NCI-H345 (cell line): ENCODE data around the gene KANSL1L.
"Not testable (repeated sequence)": the region's sequence is repeated elsewhere in the genome, so short reads cannot be mapped to it uniquely, and the experiment has no call there.

Experiments used
- DNase-seq: peaks from one replicate; lab custom pipeline; 2025; lab: John Stamatoyannopoulos, UW

The KANSL1L gene

GRCh38 chr2:210171309-210172218 is at the start of gene KANSL1L:
TSS of gene KANSL1L (minus strand) at chr2:210171409. CDS start at chr2:210154582, 16,827 bp downstream.
- DNase-seq, result peak; percentile 98

GRCh38 chr2:210215120-210215519 is 43.9 kb upstream of the KANSL1L start:
- no peak for DNase-seq

DNA sequence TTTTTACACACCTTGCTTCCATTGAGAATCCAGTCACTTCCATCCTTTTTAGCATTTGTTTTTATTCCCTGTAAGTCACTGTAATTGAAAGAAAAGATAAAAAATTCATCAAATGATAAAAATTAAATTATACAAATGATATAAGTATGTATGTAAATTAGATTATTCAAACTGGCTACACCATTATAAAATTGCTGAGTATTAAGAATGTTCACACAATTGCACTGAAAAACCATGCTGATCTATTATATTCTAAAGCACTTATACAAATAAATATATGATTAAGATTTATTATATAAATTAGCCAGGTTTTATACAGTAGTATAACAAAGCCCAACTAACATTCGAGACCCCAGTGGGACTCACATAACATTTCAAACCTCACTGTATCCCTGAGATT is 39.0 kb upstream of the KANSL1L start:
- no peak for DNase-seq

- DNase-seq, result no peak
Measured at GRCh38 chr2:210207929-210208328, 36.7 kb upstream of the KANSL1L start.

DNA sequence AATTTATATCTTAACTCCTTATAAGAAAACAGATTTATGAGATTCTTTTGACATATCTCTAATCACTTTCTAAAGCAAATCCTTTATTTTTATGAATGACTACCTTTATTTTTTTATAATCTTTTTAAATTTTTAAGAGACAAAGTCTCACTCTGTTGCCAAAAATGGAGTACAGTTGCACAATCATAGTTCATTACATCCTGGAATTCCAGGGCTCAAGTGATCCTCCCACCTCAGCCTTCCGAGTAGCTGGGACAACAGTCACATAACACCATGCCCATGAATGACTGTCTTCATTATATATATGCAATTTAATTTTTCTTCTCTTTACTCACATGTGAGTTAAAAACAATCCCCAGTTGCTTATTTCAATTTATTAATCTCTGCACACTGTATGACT is 32.3 kb upstream of the KANSL1L start:
- DNase-seq, result no peak

- DNase-seq, result no peak
Measured at GRCh38 chr2:210203147-210203546, 31.9 kb upstream of the KANSL1L start.

DNA sequence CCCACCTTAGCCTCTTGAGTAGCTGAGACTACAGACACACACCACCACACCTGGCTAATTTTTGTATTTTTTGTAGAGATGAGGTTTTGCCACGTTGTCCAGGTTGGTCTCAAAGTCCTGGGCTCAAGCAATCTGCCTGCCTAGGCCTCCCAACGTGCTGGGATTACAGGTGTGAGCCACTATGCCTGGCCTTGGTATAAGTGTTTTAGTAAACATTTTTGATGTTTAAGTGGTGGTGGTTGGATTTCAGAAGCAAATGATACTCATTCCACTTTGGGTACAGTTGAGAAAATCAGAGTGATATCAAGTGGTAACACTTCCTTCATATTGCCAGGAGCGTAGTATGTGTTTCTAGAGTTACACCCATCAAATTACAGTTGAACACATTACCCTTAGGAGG is 28.6 kb upstream of the KANSL1L start:
- no peak for DNase-seq

DNA sequence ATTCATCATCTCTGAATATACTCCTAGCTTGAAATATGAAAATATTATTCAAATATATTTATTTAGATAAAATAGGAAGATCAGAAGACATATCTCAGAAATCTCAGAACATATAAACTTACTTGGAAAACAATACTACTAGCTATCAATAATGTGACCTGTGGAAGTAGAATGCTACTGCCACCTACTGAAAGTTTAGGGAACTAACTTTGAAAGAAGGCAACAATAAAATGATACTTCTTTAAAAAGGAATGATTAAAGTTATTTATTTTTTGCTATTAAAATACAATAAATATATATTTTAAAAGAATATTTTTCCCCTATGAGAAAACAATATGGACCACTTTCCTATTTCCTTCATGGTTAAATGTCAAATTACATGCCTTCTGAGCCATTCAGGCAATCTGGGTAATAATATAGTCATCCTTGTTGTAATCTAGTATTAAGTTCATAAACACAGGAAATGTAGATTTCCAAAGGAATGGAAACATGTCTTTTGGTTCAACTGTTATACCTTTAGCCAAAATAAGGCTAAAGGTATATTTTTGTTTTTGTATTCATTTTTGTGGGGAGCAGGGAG is 28.1 kb upstream of the KANSL1L start:
- DNase-seq, result peak; percentile 25

DNA sequence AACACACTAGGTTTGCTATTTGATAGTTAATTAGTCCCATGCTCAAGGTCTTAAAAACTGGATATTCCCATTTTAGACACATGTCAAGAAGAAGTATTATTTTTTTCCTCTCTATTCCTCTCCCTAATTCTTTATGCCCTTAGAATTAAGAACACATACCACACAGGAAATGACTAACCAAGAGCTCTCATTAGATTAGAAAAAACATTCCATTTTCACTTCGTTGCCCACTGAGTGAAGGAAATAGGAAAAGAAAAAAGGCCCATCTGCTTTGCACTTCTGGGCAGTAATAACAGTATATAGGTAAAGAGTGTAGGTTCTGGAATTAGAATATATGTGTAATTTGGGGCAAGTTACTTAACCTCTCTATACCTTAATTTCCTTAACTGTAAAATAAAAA is 27.1 kb upstream of the KANSL1L start:
- DNase-seq, result no peak

GRCh38 chr2:210197720-210198119 is 26.5 kb upstream of the KANSL1L start:
- no peak for DNase-seq

DNA sequence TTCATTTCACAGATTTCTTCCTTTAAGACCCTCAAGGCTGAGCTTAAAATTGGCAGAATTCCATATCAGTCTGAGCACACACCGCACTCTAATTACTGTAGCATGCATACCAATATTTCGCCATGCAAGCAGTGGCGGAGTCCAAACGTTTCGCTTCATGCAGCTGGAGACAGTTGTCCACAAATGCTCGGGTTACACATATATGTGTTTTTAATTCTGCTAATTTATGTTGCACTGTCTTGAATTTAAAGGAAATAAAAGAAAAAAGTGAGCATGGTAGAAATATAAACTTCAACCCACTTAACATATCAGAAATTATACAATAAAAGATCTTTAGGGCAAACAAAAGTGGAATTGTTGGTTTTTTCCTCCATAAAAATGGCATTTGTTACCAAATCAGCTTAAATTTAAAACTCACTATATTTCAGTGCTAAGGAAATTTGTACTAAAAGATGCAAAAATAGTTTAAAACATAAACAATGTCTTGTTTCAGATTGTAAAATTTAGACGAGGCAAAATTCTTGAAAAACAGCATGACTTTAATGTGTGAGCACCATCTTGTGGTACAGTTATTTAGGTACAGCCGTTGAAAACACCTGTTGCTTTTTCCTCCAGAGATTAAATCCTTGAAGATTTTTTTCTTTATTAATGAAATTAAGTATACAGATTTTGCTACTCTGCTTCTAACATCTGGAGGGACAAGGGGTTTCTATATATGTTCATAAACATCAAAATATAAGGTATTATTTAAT is 24.1 kb upstream of the KANSL1L start:
- DNase-seq, result peak; percentile 59

DNA sequence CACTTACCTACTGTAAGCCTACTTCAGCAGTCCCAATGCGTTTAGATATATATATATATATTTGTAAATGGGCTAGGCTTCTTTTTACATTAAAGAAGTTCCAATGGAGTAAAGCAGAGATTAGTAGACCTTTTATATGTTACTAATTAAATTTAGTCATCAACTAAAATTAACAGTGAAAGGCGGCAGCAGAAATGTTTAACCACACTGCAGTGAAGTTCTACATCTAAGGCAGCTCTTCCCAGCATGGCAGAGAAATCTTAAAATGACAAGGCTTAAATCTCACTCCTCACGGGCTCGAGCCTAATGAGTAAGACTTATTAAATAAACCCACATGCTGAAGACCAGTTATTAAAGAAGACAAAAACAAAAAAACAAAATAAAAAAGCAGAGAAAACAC is 19.1 kb upstream of the KANSL1L start:
- DNase-seq, result no peak

- DNase-seq, result no peak
Measured at GRCh38 chr2:210189452-210190138, 18.4 kb upstream of the KANSL1L start.

DNA sequence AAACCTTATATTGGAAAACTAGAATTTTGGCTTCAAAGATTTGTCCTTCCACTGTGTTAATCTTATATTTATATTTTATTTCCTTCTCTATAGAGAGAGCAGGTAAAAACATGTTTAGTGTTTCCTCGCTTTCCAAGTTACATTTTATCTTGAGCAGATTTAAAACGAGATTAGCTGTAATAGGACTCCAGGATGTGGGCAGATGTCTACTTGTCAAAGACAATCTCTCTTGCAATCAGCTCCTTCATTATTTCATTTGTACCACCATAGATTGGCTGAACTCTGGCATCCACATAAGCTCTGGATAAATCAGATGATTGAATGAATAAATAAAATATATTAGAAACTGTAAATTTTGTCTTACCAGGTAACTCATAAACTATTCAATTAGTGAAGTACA is 17.5 kb upstream of the KANSL1L start:
- no peak for DNase-seq

DNA sequence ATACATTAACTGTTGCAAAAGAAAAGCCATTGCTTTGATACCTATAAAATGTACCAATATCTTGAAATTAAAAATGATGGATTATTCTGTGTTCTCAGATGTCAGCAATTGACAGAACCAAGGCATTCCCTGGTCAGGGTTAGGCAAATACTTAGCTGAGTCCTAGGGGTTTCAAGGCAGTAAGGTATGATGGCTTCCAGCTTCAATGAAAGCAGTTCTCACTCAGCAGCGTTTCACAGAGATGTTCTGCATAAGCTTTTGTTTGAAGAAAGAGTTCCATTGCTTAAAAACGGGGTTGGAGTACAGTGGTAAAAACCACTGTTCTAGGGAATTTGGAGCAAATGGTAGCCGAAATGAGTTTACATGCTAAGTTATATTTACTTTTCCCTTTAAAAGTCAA is 17.0 kb upstream of the KANSL1L start:
- DNase-seq, result no peak

GRCh38 chr2:210183936-210184335 is 12.7 kb upstream of the KANSL1L start:
- not testable (repeated sequence) for DNase-seq

- DNase-seq, result not testable (repeated sequence)
Measured at GRCh38 chr2:210181606-210182088, 10.4 kb upstream of the KANSL1L start.

- DNase-seq, result not testable (repeated sequence)
Measured at GRCh38 chr2:210181033-210181605, 9.9 kb upstream of the KANSL1L start.

DNA sequence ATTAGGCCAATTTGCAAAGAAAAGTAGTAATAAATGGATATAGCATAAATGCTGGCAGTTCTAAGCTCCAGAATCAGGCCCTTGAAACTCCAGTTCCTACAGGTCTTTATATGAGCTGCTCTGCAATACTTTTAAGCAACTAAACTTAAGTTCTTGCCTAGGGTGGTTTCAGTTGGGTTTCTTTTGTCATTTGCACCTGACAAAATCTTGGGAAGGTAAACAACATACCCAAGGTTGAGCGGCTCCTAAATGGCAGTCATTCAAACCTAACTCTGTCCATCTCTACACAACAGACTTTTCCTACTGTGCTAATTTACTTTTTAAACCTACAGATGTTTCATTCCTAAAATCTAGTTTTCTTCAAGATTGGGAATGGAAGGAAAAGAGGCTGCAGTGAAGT is 9.3 kb upstream of the KANSL1L start:
- DNase-seq, result no peak

DNA sequence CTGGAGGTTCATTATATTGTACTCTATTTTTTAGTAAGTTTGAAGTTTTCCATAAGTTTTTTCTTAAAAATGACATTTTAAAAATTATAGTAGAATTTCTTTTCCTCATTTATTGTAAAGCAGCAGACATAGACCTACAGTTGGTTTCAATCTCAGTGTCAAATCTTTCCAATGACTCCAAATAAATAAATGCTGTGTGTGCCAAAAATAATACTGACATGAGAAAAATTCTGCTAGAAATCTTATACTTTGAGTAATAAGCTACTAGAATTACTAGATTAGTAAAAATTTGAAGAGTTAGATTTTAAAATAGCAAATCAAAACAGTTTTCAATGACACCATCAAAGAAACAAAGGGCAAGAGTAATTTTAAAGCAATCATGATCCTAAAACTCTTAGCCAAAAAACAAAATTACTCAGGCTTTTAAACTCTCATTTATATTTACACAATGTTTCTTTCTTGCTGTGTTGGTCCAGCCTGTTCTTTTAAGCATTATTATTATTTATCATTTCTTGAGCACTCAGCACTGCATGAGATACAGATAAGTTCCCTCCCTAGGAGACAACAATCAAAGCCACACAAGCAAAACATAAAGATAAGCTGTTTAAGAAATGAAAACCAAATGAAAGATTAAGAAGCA is 8.3 kb upstream of the KANSL1L start:
- DNase-seq, result no peak

DNA sequence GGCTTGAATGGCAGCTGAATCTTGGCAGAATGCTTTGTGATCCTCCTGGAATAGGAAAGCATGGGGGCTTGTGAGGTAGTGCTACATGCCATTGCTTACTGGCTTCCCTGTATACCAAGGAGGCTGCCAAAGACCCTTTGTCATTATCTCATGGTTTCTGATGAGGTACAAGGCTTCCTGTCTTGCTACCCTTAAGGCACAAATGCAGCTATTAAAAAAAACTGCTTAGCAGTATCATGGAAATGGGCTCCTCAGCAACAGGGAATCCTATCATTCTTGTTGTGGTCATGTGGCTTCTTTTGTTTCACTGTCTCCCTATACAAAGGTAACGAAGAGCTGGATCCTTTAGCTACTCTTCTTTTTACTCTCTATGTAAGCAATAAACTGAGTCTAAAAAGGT is 6.6 kb upstream of the KANSL1L start:
- no peak for DNase-seq
